Spleen (tissue), 11 donors: ENCODE results near the gene THAP7. TPM values are rescaled to one million over a fixed set of nuclear protein-coding genes. Genes with fewer than 3 reads are reported as not detected.

Source experiments
- DNase-seq: peaks from one replicate; pipeline ENCODE4 v3.0.0-alpha.2; 2020
- H3K27ac ChIP-seq, 8 donors: fragments of 200-600 bp; sonication (generic) in 7 of 8; 1 replicate in 4 of 8; 2 replicates in 4 of 8; pipeline versions ENCODE4 v1.5.0 to v1.8.0; 2016 to 2021; ENCODE audit warnings: inconsistent platforms in 4 of 8, mild to moderate bottlenecking in 4 of 8, moderate library complexity in 1 of 8
- H3K27me3 ChIP-seq, 7 donors: fragments of 200-600 bp; sonication (generic) in 6 of 7; replicated peaks in 1 of 7; 1 replicate in 4 of 7; 2 replicates in 3 of 7; pipeline versions ENCODE4 v1.5.0 to v1.8.0; 2016 to 2021; ENCODE audit warnings: inconsistent platforms in 3 of 7, mild to moderate bottlenecking in 1 of 7
- H3K36me3 ChIP-seq, 6 donors: fragments of 200-600 bp; sonication (generic) in 5 of 6; 1 replicate in 4 of 6; 2 replicates in 2 of 6; pipeline versions ENCODE4 v1.5.0 to v1.8.0; 2016 to 2021; ENCODE audit warnings: inconsistent platforms in 2 of 6
- H3K4me1 ChIP-seq, 6 donors: fragments of 200-600 bp; sonication (generic) in 5 of 6; 1 replicate in 3 of 6; 2 replicates in 3 of 6; pipeline versions ENCODE4 v1.5.0 to v1.8.0; 2016 to 2021; ENCODE audit warnings: inconsistent platforms in 3 of 6
- H3K4me3 ChIP-seq, 8 donors: fragments of 200-600 bp; sonication (generic) in 7 of 8; 1 replicate in 4 of 8; 2 replicates in 4 of 8; pipeline versions ENCODE4 v1.5.0 to v1.8.0; 2016 to 2021; ENCODE audit warnings: inconsistent platforms in 4 of 8, mild to moderate bottlenecking in 4 of 8, moderate library complexity in 2 of 8
- H3K9me3 ChIP-seq, 8 donors: fragments of 200-600 bp; sonication (generic) in 7 of 8; 1 replicate in 4 of 8; 2 replicates in 4 of 8; pipeline versions ENCODE4 v1.5.0 to v1.8.0; 2016 to 2021; ENCODE audit warnings: inconsistent platforms in 4 of 8
- POLR2A ChIP-seq, 3 donors: fragments of 450-650 bp; IDR thresholded peaks; one replicate each; pipeline ENCODE4 v1.5.1; 2017; ENCODE audit warnings: antibody characterized with exemption in 3 of 3, mild to moderate bottlenecking in 1 of 3
- POLR2AphosphoS5 ChIP-seq, 3 donors: sonication (generic); formaldehyde crosslinking; IDR thresholded peaks; one replicate each; pipeline ENCODE4 v1.5.1; 2017; ENCODE audit warnings: antibody characterized with exemption in 3 of 3
- WGBS, 5 donors: extraction: QIAGEN DNeasy Blood & Tissue Kit in 3 of 5; methylation state at CpG; one replicate each; pipeline versions ENCODE4 v1.1.5 to v1.1.7; 2013 to 2018; 5-methylcytosine and 5-hydroxymethylcytosine counted together
- intact Hi-C: fragments of 100-400 bp; cut with DNase I; formaldehyde crosslinking; loops from one replicate; pipeline ENCODE4 v1.15.0; 2023; ENCODE audit warnings: low total_unique reads
- polyA plus RNA-seq, 3 donors: library from polyadenylated mRNA; stranded (reverse); fragments of 200-250 nt; gene quantifications; one replicate each; pipeline ENCODE4 v1.2.1, GENCODE V29; 2013
- total RNA-seq, 7 donors: library from RNA; depleted of rRNA in 3 of 7; stranded (reverse); fragments of >200 nt in 3 of 7; fragmentation: NEBNext Ultra II Directional in 4 of 7; extraction: Animal tissue kit (Norgen Biotek cat#: 25700) in 4 of 7; gene quantifications; one replicate each; pipeline versions ENCODE4 v1.1.0 to v1.2.1, GENCODE V29; 2016 to 2021
- TF ChIP-seq, protein P1 (sequence below), 11 experiments: fragments of 200-600 bp in 7 of 11; fragments of 450-650 bp in 4 of 11; sonication (generic) in 4 of 11; IDR thresholded peaks in 8 of 11; conservative IDR thresholded peaks in 3 of 11; 1 replicate in 7 of 11; 2 replicates in 4 of 11; pipeline versions ENCODE4 v1.4.0 to v1.8.0; 2016 to 2021; ENCODE audit warnings: antibody characterized with exemption in 11 of 11, inconsistent platforms in 4 of 11, mild to moderate bottlenecking in 1 of 11
- donor health status: healthy with polysubstance abuse.
- donor health status: DM: no; HTN: no; CAD: no; lungs with moderate emphysema.
- donor health status: DM: no; HTN: no; CAD: no.
- donor health status: Bipolar disorder and iron deficiency.
- donor health status: healthy.
- donor health status: DM: no; HTN: no; CAD: no.
- donor health status: DM: yes; HTN: yes; CAD: no.

The THAP7 gene
- total and polyA plus RNA-seq, 10 donors, result 16.7 to 53.3 (median 29.6) TPM

DNA sequence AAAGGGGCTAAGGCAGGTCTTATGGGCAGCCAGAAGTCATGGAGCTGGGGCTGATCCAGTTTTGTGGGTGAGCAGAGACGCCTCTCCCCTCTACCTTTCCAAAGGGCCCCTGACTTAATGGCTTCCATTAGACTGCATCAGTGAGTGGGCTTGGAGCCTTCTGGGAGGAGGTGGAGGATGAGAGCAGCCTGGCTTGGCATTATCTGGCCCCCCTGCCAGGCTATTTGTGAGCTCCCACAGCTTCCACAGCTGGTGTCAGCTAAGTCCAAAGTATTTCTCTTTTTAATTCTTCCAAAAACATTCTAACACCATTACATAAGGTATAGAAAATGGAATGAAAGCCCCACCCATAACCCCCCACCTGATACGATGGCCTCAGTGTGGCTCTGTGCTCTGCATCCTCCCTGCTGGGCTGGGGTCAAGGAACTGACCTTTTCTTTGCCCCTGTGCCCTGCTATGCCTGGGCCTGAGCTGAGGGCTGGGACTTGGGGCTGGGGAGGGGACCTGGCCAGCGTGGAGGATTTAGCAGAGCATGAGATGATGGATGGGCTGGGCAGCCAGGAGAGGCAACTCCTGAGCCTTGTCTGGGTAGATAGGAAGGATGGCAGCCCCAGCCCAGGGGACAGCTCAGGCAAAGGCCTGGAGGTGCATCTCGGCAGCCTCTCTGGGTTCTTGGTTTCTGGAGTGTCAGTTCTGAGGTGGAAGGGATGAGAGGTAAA, 30.8 kb downstream of the THAP7 start:
- H3K27ac ChIP-seq, result peak overlapping the region in 2 of 8 donors; percentile 47 to 61
- H3K27me3 ChIP-seq, result no peaks in the 10 kb centered on the region
- peaks cover 0 to 57% (median 35%) of the 10 kb centered on the region in 6 donors for H3K4me1 ChIP-seq
- no peak overlapping the region for H3K4me3 ChIP-seq
- TF ChIP-seq POLR2AphosphoS5 (IDR thresholded peaks at IDR 0.05), result no peak
- no peak for TF ChIP-seq POLR2A (IDR thresholded peaks at IDR 0.05)
- TF ChIP-seq, protein P1, sequence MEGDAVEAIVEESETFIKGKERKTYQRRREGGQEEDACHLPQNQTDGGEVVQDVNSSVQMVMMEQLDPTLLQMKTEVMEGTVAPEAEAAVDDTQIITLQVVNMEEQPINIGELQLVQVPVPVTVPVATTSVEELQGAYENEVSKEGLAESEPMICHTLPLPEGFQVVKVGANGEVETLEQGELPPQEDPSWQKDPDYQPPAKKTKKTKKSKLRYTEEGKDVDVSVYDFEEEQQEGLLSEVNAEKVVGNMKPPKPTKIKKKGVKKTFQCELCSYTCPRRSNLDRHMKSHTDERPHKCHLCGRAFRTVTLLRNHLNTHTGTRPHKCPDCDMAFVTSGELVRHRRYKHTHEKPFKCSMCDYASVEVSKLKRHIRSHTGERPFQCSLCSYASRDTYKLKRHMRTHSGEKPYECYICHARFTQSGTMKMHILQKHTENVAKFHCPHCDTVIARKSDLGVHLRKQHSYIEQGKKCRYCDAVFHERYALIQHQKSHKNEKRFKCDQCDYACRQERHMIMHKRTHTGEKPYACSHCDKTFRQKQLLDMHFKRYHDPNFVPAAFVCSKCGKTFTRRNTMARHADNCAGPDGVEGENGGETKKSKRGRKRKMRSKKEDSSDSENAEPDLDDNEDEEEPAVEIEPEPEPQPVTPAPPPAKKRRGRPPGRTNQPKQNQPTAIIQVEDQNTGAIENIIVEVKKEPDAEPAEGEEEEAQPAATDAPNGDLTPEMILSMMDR (IDR thresholded peaks at IDR 0.05 in 8 of 11, conservative IDR thresholded peaks at IDR 0.05 in 3 of 11), result no peak
- H3K9me3 ChIP-seq, result no peaks in the 10 kb centered on the region
- H3K36me3 ChIP-seq, result no peaks in the 10 kb centered on the region
- intact Hi-C loops, result no loop called here
- 67 to 83% (median 83%) methylated on average over 3 to 4 of the region's 4 CpGs for WGBS, 5 donors
- peak; percentile 50 for DNase-seq

DNA sequence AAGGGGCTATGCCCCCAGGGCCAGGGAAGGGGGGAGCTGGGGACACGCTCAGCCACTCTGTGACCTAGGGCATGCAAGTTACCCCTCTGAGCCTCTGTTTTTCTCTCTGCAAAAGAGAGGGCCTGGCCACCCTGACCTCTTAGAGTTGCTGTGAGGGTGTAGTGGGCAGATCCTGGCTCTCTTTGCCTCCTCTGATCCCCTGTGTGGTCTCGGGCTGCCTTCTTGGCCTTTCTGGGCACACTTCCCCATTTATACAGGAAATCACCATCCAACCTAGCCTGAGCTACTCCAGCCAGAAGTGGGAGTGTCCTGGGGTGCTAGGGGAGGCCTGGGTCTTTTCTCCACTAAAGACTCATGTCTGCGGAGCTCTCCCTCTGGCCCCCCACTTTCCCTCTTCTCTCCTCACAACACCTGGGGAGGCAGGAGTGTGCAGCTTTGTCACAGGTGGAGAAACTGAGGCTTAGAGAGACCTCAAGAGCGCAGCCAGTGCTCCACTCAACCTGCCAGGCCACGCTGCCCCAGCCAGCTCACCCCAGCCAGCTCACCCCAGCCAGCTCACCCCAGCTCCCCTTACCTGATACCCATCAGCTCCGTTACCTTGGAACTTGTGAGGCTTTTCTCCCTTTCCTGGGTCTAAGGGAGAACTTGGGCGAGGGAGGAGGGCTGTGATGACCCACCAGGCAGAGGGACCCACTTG, 33.5 kb downstream of the THAP7 start:
- Histone ChIP-seq H3K36me3 (no peaks in the 10 kb centered on the region), H3K27ac (peak overlapping the region in 4 of 8 donors; percentile 17 to 61 (median 52)), H3K4me3 (no peak overlapping the region), H3K27me3 (peaks cover 0 to 25% (median 16%) of the 10 kb centered on the region in 7 donors), H3K9me3 (no peaks in the 10 kb centered on the region), H3K4me1 (peaks cover 6 to 76% (median 53%) of the 10 kb centered on the region in 6 donors)
- TF ChIP-seq POLR2AphosphoS5 (IDR thresholded peaks at IDR 0.05) (no peak), POLR2A (IDR thresholded peaks at IDR 0.05) (no peak)
- TF ChIP-seq, protein P1 (IDR thresholded peaks at IDR 0.05 in 8 of 11, conservative IDR thresholded peaks at IDR 0.05 in 3 of 11), result no peak
- intact Hi-C loops, result loop anchor here (10.0 kb wide), 1 partner anchor 46 kb away; the partner anchor contains the start of gene P2RX6
- 66 to 78% (median 70%) methylated on average over 6 to 7 of the region's 7 CpGs for WGBS, 5 donors
- DNase-seq, result peak; percentile 70

DNA sequence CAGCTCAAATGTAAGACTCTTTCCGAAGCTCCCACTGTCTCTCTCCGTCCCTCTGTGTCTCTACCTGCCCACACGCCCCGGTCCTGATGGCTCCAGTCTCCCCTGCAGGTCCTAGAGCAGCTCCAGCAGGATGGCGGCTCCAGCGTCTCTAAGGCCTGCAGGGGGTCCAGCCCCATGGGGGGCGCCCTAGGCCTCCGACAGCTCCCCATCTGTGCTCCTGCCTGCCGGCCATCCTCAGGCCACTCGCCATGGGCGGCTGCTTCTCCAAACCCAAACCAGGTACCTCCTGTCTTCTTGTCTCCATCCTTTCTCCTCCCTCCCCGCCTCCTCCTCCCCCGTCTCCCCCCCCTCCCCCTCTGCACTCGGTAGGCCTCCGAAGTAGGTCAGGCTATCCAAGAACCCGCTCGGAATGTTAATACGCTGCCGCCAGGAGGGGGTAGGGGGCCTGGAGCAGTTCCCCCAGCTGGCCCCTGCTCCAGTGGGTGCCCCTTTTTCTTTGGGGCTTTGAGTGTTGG, 34.2 kb downstream of the THAP7 start:
- peaks cover 0 to 30% (median 16%) of the 10 kb centered on the region in 7 donors for H3K27me3 ChIP-seq
- H3K27ac ChIP-seq, result peak overlapping the region in 4 of 8 donors; percentile 17 to 61 (median 52)
- H3K4me1 ChIP-seq, result peaks cover 6 to 69% (median 50%) of the 10 kb centered on the region in 6 donors
- TF ChIP-seq, protein P1 (IDR thresholded peaks at IDR 0.05 in 8 of 11, conservative IDR thresholded peaks at IDR 0.05 in 3 of 11), result no peak
- no peaks in the 10 kb centered on the region for H3K9me3 ChIP-seq
- WGBS, 5 donors, result 64 to 76% (median 69%) methylated on average over 18 to 19 of the region's 19 CpGs
- peak; percentile 74 for DNase-seq
- no peak overlapping the region for H3K4me3 ChIP-seq
- intact Hi-C loops, result loop anchor here (10.0 kb wide), 1 partner anchor 47 kb away; the partner anchor contains the start of gene P2RX6
- H3K36me3 ChIP-seq, result no peaks in the 10 kb centered on the region
